GM23338 (cell line): ENCODE data around the gene ATP13A4. TPM values are rescaled to one million over a fixed set of nuclear protein-coding genes. Genes with fewer than 3 reads are reported as not detected.

Experiments used
- ATAC-seq: fragments of 200-7000 bp; cut with Tn5 transposase; 3 replicates; pipeline ENCODE4 v1.9.1; 2020
- DNase-seq: peaks from one replicate; pipeline ENCODE4 v3.0.0-alpha.2; 2015; ENCODE audit warnings: low spot score
- H2AFZ ChIP-seq: fragments of 200-600 bp; sonication (generic); 2 replicates; pipeline ENCODE4 v1.8.0; 2016; ENCODE audit warnings: antibody characterized with exemption, mild to moderate bottlenecking, moderate library complexity
- H3F3A ChIP-seq: fragments of 200-600 bp; sonication (generic); replicated peaks from 2 replicates; pipeline ENCODE4 v1.8.0; 2017; ENCODE audit warnings: antibody characterized with exemption, mixed run types, low read depth
- H3K27ac ChIP-seq: fragments of 200-600 bp; sonication (generic); 2 replicates; pipeline ENCODE4 v1.6.1; 2016; ENCODE audit warnings: low read depth
- H3K27me3 ChIP-seq: fragments of 200-600 bp; sonication (generic); 2 replicates; pipeline ENCODE4 v1.8.0; 2016; ENCODE audit warnings: mild to moderate bottlenecking, mixed run types, moderate library complexity; ENCODE audit not compliant: insufficient read depth
- H3K36me3 ChIP-seq: fragments of 200-600 bp; sonication (generic); 2 replicates; pipeline ENCODE4 v1.8.0; 2016; ENCODE audit warnings: mild to moderate bottlenecking; ENCODE audit not compliant: insufficient read depth
- H3K4me1 ChIP-seq: fragments of 200-600 bp; sonication (generic); 2 replicates; pipeline ENCODE4 v1.8.0; 2016; ENCODE audit warnings: mild to moderate bottlenecking, moderate library complexity; ENCODE audit not compliant: insufficient read depth
- H3K4me2 ChIP-seq: fragments of 200-600 bp; sonication (generic); 2 replicates; pipeline ENCODE4 v1.7.1; 2017; ENCODE audit warnings: mixed run types
- H3K4me3 ChIP-seq: fragments of 200-600 bp; sonication (generic); 2 replicates; pipeline ENCODE4 v1.6.1; 2016; ENCODE audit warnings: mixed run types
- H3K79me2 ChIP-seq: fragments of 200-600 bp; sonication (generic); replicated peaks from 2 replicates; pipeline ENCODE4 v1.8.0; 2017; ENCODE audit warnings: mild to moderate bottlenecking; ENCODE audit not compliant: insufficient read depth
- H3K9me2 ChIP-seq: fragments of 200-600 bp; sonication (generic); 2 replicates; pipeline ENCODE4 v1.8.0; 2017; ENCODE audit not compliant: insufficient read depth
- H4K20me1 ChIP-seq: fragments of 200-600 bp; sonication (generic); replicated peaks from 2 replicates; pipeline ENCODE4 v1.8.0; 2017; ENCODE audit warnings: mild to moderate bottlenecking; ENCODE audit not compliant: insufficient read depth
- H3K27ac Mint-ChIP-seq: 2 replicates; pipeline ENCODE4 v1.8.0; 2020; ENCODE audit warnings: inconsistent platforms, mild to moderate bottlenecking, moderate library complexity, mixed read lengths
- H3K27me3 Mint-ChIP-seq: 3 replicates; pipeline ENCODE4 v1.8.0; 2022; ENCODE audit warnings: low read depth, mild to moderate bottlenecking, moderate library complexity, mixed read lengths, inconsistent platforms; ENCODE audit not compliant: insufficient read depth, poor library complexity
- H3K36me3 Mint-ChIP-seq: 3 replicates; pipeline ENCODE4 v1.8.0; 2021; ENCODE audit warnings: low read depth, mild to moderate bottlenecking, inconsistent platforms, moderate library complexity, mixed read lengths
- H3K4me1 Mint-ChIP-seq: 3 replicates; pipeline ENCODE4 v1.8.0; 2020; ENCODE audit warnings: mild to moderate bottlenecking, inconsistent platforms, mixed read lengths
- H3K4me3 Mint-ChIP-seq: 3 replicates; pipeline ENCODE4 v1.8.0; 2021; ENCODE audit warnings: moderate library complexity, mild to moderate bottlenecking, inconsistent platforms, mixed read lengths
- H3K9me3 Mint-ChIP-seq: 3 replicates; pipeline ENCODE4 v1.8.0; 2020; ENCODE audit warnings: moderate library complexity, mild to moderate bottlenecking, inconsistent platforms, mixed read lengths
- CREB1 ChIP-seq: fragments of 250-450 bp; sonication (Bioruptor Pico); IDR thresholded peaks from 2 replicates; pipeline ENCODE4 v1.5.0; 2020; ENCODE audit warnings: low read depth, mild to moderate bottlenecking, moderate library complexity
- CTCF ChIP-seq, 2 experiments: fragments of 200-600 bp in 1 of 2; sonication (generic) in 1 of 2; conservative IDR thresholded peaks; 2 replicates each; pipeline versions ENCODE4 v1.5.1 to v1.6.1; 2016 to 2017; ENCODE audit warnings: antibody characterized with exemption in 2 of 2, low read depth in 2 of 2, mild to moderate bottlenecking in 2 of 2, moderate library complexity in 1 of 2
- ETS1 ChIP-seq: IDR thresholded peaks from 2 replicates; pipeline ENCODE4 v1.6.1; 2016; ENCODE audit warnings: antibody characterized with exemption
- EZH2 ChIP-seq: fragments of 200-600 bp; sonication (generic); IDR thresholded peaks from one replicate; pipeline ENCODE4 v1.8.0; 2017; ENCODE audit warnings: antibody characterized with exemption, mild to moderate bottlenecking, low read depth; ENCODE audit not compliant: unreplicated experiment
- EZH2phosphoT487 ChIP-seq: fragments of 200-600 bp; sonication (generic); IDR thresholded peaks from one replicate; pipeline ENCODE4 v1.8.1; 2018; ENCODE audit warnings: antibody characterized with exemption; ENCODE audit not compliant: unreplicated experiment
- JUNB ChIP-seq: IDR thresholded peaks from one replicate; pipeline ENCODE4 v1.6.1; 2016; ENCODE audit warnings: antibody characterized with exemption; ENCODE audit not compliant: unreplicated experiment
- NANOG ChIP-seq: IDR thresholded peaks from 2 replicates; pipeline ENCODE4 v1.6.1; 2016; ENCODE audit warnings: antibody characterized with exemption, borderline replicate concordance
- POLR2AphosphoS5 ChIP-seq: IDR thresholded peaks from 2 replicates; pipeline ENCODE4 v1.6.1; 2016; ENCODE audit warnings: antibody characterized with exemption, low read depth
- REST ChIP-seq: IDR thresholded peaks from one replicate; pipeline ENCODE4 v1.6.1; 2018; ENCODE audit warnings: antibody characterized with exemption; ENCODE audit not compliant: unreplicated experiment
- STAT1 ChIP-seq: IDR thresholded peaks from one replicate; pipeline ENCODE4 v1.6.1; 2016; ENCODE audit warnings: antibody characterized with exemption; ENCODE audit not compliant: unreplicated experiment
- ZNF114 ChIP-seq: fragments of 250-450 bp; sonication (Bioruptor Pico); IDR thresholded peaks from 2 replicates; pipeline ENCODE4 v1.5.0; 2020; ENCODE audit warnings: mild to moderate bottlenecking, moderate library complexity
- ZNF331 ChIP-seq: fragments of 250-450 bp; sonication (Bioruptor Pico); IDR thresholded peaks from 2 replicates; pipeline ENCODE4 v1.5.0; 2020; ENCODE audit warnings: low read depth, mild to moderate bottlenecking, moderate library complexity
- ZNF462 ChIP-seq: fragments of 250-450 bp; sonication (Bioruptor Pico); IDR thresholded peaks from 2 replicates; pipeline ENCODE4 v1.5.0; 2020; ENCODE audit warnings: mild to moderate bottlenecking, moderate library complexity
- polyA plus RNA-seq: library from polyadenylated mRNA; unstranded; fragments of >200 nt; fragmentation: Nextera tagmentation; extraction: Ambion mirVana; gene quantifications from 2 replicates; pipeline ENCODE4 v1.2.1, GENCODE V29; 2016
- total RNA-seq: library from RNA; depleted of rRNA; stranded (reverse); fragments of >200 nt; shearing (Covaris generic); gene quantifications from 2 replicates; pipeline ENCODE4 v1.2.3, GENCODE V29; 2014

Gene ATP13A4
- total and polyA plus RNA-seq, 2 experiments from 2014 or later, result not detected

- ATAC-seq (no peak), DNase-seq (no peak)
- Mint-ChIP-seq H3K9me3 (peaks cover 9% of the 10 kb centered on the region), H3K4me3 (no peak overlapping the region), H3K4me1 (peaks cover 16% of the 10 kb centered on the region), H3K27ac (no peak overlapping the region), H3K36me3 (peaks cover 3% of the 10 kb centered on the region; the same call in 1 of the 3 replicates), H3K27me3 (peaks cover 7% of the 10 kb centered on the region)
- Histone ChIP-seq H3K27ac (no peak overlapping the region), H3K4me2 (no peak overlapping the region), H2AFZ (peak overlapping the region; percentile 33; the same call in 1 of the 2 replicates), H3K36me3 (no peaks in the 10 kb centered on the region), H3F3A (no peaks in the 10 kb centered on the region), H3K27me3 (no peaks in the 10 kb centered on the region), H3K4me1 (no peaks in the 10 kb centered on the region), H3K9me2 (no peaks in the 10 kb centered on the region), H3K4me3 (no peak overlapping the region), H4K20me1 (no peaks in the 10 kb centered on the region), H3K79me2 (no peaks in the 10 kb centered on the region)
- TF ChIP-seq STAT1 (no peak), POLR2AphosphoS5 (no peak), JUNB (no peak), ETS1 (no peak), ZNF114 (CRISPR knock-in tag) (no peak), ZNF331 (CRISPR knock-in tag) (no peak), EZH2phosphoT487 (no peak), CTCF (conservative IDR thresholded peaks at IDR 0.05; ENCODE audit: low read depth in 2 of 2) (no peak), CREB1 (CRISPR knock-in tag) (no peak), REST (no peak), EZH2 (no peak), ZNF462 (no peak), NANOG (no peak)
Observed at GRCh38 chr3:193548406-193548805, 6.3 kb downstream of the ATP13A4 start.
